Prostate gland (tissue), 2 donors: ENCODE measurements around the gene KCTD4. TPM values are rescaled to one million over a fixed set of nuclear protein-coding genes. Genes with fewer than 3 reads are reported as not detected.

Experiments used
- DNase-seq: peaks from one replicate; pipeline ENCODE4 v3.0.0-alpha.2; 2019; ENCODE audit warnings: low spot score
- H3K27ac ChIP-seq, 2 donors: fragments of 200-600 bp; sonication (generic); 2 replicates each; pipeline ENCODE4 v1.5.1; 2017 to 2019
- H3K27me3 ChIP-seq: fragments of 200-600 bp; sonication (generic); replicated peaks from 2 replicates; pipeline ENCODE4 v1.5.1; 2019; ENCODE audit not compliant: insufficient read depth
- H3K36me3 ChIP-seq, 2 donors: fragments of 200-600 bp; sonication (generic); 1 replicate in 1 of 2; 2 replicates in 1 of 2; pipeline versions ENCODE4 v1.5.1 to v1.8.1; 2017 to 2019
- H3K4me1 ChIP-seq: fragments of 200-600 bp; sonication (generic); replicated peaks from 2 replicates; pipeline ENCODE4 v1.5.1; 2019
- H3K4me3 ChIP-seq, 2 donors: fragments of 200-600 bp; sonication (generic); 2 replicates each; pipeline ENCODE4 v1.5.1; 2017 to 2019
- H3K9me3 ChIP-seq: fragments of 200-600 bp; sonication (generic); 2 replicates; pipeline ENCODE4 v1.5.1; 2017
- CTCF ChIP-seq, 4 experiments: fragments of 200-600 bp in 2 of 4; fragments of 450-650 bp in 2 of 4; sonication (generic) in 2 of 4; IDR thresholded peaks; 1 replicate in 3 of 4; 2 replicates in 1 of 4; pipeline ENCODE4 v1.5.1; 2016 to 2019; ENCODE audit warnings: antibody characterized with exemption in 4 of 4, mild to moderate bottlenecking in 2 of 4, moderate library complexity in 2 of 4
- POLR2A ChIP-seq: fragments of 450-650 bp; IDR thresholded peaks from one replicate; pipeline ENCODE4 v1.6.1; 2016; ENCODE audit warnings: antibody characterized with exemption, mild to moderate bottlenecking
- POLR2AphosphoS5 ChIP-seq: sonication (generic); formaldehyde crosslinking; IDR thresholded peaks from one replicate; pipeline ENCODE4 v1.6.1; 2017; ENCODE audit warnings: antibody characterized with exemption
- WGBS: methylation state at CpG from one replicate; pipeline ENCODE4 v1.1.5; 2018; 5-methylcytosine and 5-hydroxymethylcytosine counted together
- intact Hi-C: fragments of 100-400 bp; cut with DNase I; formaldehyde crosslinking; loops from one replicate; pipeline ENCODE4 v1.14.2; 2022
- total RNA-seq, 2 donors: library from RNA; depleted of rRNA; stranded (reverse); fragments of >200 nt; gene quantifications; one replicate each; pipeline ENCODE4 v1.1.0, GENCODE V29; 2016

The KCTD4 gene
- total RNA-seq, 2 donors from 2014 or later = not detected

GRCh38 chr13:45199711-45200110 is 1.1 kb downstream of the KCTD4 start:
- DNase-seq = no peak
- no peaks in the 10 kb centered on the region for H3K36me3 ChIP-seq
- H3K27ac ChIP-seq = no peak overlapping the region
- no peaks in the 10 kb centered on the region for H3K27me3 ChIP-seq
- no peaks in the 10 kb centered on the region for H3K4me1 ChIP-seq
- no peak overlapping the region for H3K4me3 ChIP-seq
- TF ChIP-seq POLR2AphosphoS5 (no peak), CTCF (IDR thresholded peaks at IDR 0.05) (no peak), POLR2A (no peak)
- H3K9me3 ChIP-seq = no peaks in the 10 kb centered on the region
- WGBS = 82% methylated on average over 4 of the region's 4 CpGs
- intact Hi-C loops = no loop called here

GRCh38 chr13:45198924-45199323 is 1.9 kb downstream of the KCTD4 start:
- no peak overlapping the region for H3K27ac ChIP-seq
- H3K4me1 ChIP-seq = no peaks in the 10 kb centered on the region
- no peaks in the 10 kb centered on the region for H3K9me3 ChIP-seq
- H3K36me3 ChIP-seq = no peaks in the 10 kb centered on the region
- no peaks in the 10 kb centered on the region for H3K27me3 ChIP-seq
- TF ChIP-seq CTCF (IDR thresholded peaks at IDR 0.05) (no peak), POLR2A (no peak), POLR2AphosphoS5 (no peak)
- no peak overlapping the region for H3K4me3 ChIP-seq
- no peak for DNase-seq
- WGBS = 89% methylated on average over 3 of the region's 3 CpGs
- intact Hi-C loops = no loop called here

DNA sequence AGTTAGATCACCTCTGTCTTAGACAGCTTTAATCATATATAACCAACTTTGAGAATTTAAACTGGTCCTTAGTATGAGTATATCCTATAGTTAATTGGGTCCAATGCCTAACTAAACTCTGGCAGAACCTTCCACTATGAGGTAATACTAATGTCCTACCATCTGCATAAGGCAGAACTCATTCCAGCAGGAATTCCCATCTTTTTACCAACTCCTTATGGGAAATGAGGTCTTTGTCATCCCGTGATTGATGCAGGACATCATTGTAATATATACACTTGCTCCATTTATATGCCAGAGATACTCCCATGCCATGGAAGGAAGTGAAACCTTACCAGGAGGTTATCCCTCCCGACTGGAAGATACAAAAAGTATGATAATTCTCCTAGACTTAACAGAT is 2.8 kb downstream of the KCTD4 start:
- Histone ChIP-seq H3K4me1 (no peaks in the 10 kb centered on the region), H3K27ac (no peak overlapping the region), H3K27me3 (no peaks in the 10 kb centered on the region), H3K36me3 (no peaks in the 10 kb centered on the region), H3K4me3 (no peak overlapping the region), H3K9me3 (no peaks in the 10 kb centered on the region)
- TF ChIP-seq POLR2A = no peak
- TF ChIP-seq CTCF (IDR thresholded peaks at IDR 0.05) = no peak
- TF ChIP-seq POLR2AphosphoS5 = no peak
- intact Hi-C loops = no loop called here
- no peak for DNase-seq
- 90% methylated on average over 2 of the region's 2 CpGs for WGBS

GRCh38 chr13:45196622-45197021 is 4.2 kb downstream of the KCTD4 start:
- WGBS = 80% methylated on average over 1 of the region's 1 CpG
- no peaks in the 10 kb centered on the region for H3K4me1 ChIP-seq
- H3K27ac ChIP-seq = no peak overlapping the region
- no peak for TF ChIP-seq POLR2AphosphoS5
- no peak for TF ChIP-seq POLR2A
- TF ChIP-seq CTCF (IDR thresholded peaks at IDR 0.05) = no peak
- H3K27me3 ChIP-seq = no peaks in the 10 kb centered on the region
- H3K9me3 ChIP-seq = no peaks in the 10 kb centered on the region
- H3K4me3 ChIP-seq = no peak overlapping the region
- no peak for DNase-seq
- intact Hi-C loops = no loop called here
- H3K36me3 ChIP-seq = no peaks in the 10 kb centered on the region

DNA sequence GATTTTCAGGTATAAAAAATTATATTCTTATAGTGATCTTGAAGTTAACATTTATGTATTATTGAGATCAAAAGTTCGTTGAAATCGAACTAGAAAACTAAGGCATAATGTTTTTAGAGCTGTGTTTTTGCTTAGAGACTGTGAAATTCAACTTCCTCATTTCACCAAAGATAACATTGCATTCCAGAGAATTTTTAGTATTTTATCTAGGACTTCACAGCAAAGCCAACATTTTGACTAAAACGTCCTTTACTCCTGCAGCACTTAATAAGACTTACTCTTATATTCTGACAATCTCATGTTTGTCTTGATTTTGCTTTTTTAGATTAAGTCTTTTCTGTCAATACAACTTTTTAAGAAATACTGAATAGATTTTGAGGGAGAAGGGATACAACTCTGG is 4.7 kb downstream of the KCTD4 start:
- Histone ChIP-seq H3K27me3 (no peaks in the 10 kb centered on the region), H3K9me3 (no peaks in the 10 kb centered on the region), H3K36me3 (no peaks in the 10 kb centered on the region), H3K4me3 (no peak overlapping the region), H3K27ac (no peak overlapping the region), H3K4me1 (no peaks in the 10 kb centered on the region)
- intact Hi-C loops = no loop called here
- 84% methylated on average over 3 of the region's 3 CpGs for WGBS
- DNase-seq = no peak
- no peak for TF ChIP-seq POLR2A
- TF ChIP-seq CTCF (IDR thresholded peaks at IDR 0.05) = no peak
- no peak for TF ChIP-seq POLR2AphosphoS5
